Fibroblast of skin of back (primary cell): ENCODE results near the gene CARMIL1.

Experiments
- DNase-seq: peaks from one replicate; pipeline ENCODE4 v3.0.0-alpha.2; 2013

CARMIL1 gene

GRCh38 chr6:25665455-25665854 is 386.3 kb downstream of the CARMIL1 start:
- no peak for DNase-seq

GRCh38 chr6:25669413-25669812 is 390.2 kb downstream of the CARMIL1 start:
- no peak for DNase-seq
